ENCODE data around the gene PRKAG2. TPM values are rescaled to one million over a fixed set of nuclear protein-coding genes. Genes with fewer than 3 reads are reported as not detected.

PRKAG2 gene
- total and polyA plus RNA-seq, 4 donors, result 3.6 to 25.1 (median 16.8) TPM

DNA sequence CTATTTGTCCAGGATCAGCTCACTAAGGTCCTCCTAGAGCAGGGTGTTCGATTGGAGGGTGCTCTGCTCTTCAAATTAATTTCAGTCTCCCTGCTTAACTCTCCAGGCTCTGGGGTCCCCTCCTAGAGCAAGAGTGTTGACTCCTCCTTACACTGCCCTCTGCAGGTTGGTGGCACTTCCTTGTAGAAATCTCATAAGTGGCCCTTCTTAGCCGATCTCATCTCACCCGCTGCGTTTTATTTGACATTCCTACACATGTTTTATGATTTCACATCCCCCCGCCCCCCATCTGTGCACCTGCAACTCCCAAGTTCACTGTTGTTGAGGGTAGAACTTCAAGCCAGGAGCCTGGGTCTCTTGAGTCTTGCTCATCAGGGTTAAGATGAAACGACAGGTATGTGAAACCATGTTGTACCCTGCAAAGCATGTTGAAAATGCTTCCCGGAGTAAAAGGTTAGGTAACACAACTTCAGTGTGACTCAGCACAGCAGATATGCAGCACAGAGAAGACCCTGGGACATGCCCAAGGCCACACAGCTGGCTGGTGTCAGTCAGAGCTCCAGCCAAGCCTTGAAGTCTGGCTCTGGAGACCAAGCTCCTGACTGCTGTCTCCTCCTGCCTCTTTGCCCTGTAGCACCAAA lies 171.2 kb downstream of the PRKAG2 start:
- no peak overlapping the region for H3K9ac ChIP-seq (ENCODE audit: low read depth in 1 of 2, low read length in 2 of 2)
- H3K27me3 ChIP-seq (ENCODE audit: control insufficient read depth in 4 of 4, insufficient read depth in 4 of 4, low read length in 3 of 4), result no peaks in the 10 kb centered on the region
- H3K36me3 ChIP-seq (ENCODE audit: control insufficient read depth in 4 of 4, insufficient read depth in 3 of 4, low read depth in 1 of 4, low read length in 3 of 4), result peaks cover 0 to 2% (median 2%) of the 10 kb centered on the region in 4 donors
- no peaks in the 10 kb centered on the region for H3K9me3 ChIP-seq (ENCODE audit: control insufficient read depth in 4 of 4, low read length in 3 of 4)
- 55% methylated on average over 7 of the region's 7 CpGs for WGBS
- DNase-seq (ENCODE audit: low spot score), result no peak
- TF ChIP-seq, protein P1, sequence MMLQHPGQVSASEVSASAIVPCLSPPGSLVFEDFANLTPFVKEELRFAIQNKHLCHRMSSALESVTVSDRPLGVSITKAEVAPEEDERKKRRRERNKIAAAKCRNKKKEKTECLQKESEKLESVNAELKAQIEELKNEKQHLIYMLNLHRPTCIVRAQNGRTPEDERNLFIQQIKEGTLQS (IDR thresholded peaks at IDR 0.05), result no peak
- TF ChIP-seq RAD21 (IDR thresholded peaks at IDR 0.05) (peak; percentile 46 to 60), NR2F2 (IDR thresholded peaks at IDR 0.05) (no peak), EGR1 (IDR thresholded peaks at IDR 0.05; ENCODE audit: low read depth in 2 of 2) (no peak), FOXA2 (IDR thresholded peaks at IDR 0.05) (no peak), ZBTB33 (IDR thresholded peaks at IDR 0.05) (no peak), SP1 (IDR thresholded peaks at IDR 0.05) (no peak), JUND (IDR thresholded peaks at IDR 0.05) (no peak), REST (IDR thresholded peaks at IDR 0.05) (no peak), FOXA1 (IDR thresholded peaks at IDR 0.05) (no peak), HNF4A (conservative IDR thresholded peaks at IDR 0.05) (peak in 1 of 2 donors; percentile 39), YY1 (IDR thresholded peaks at IDR 0.05) (no peak), GABPA (IDR thresholded peaks at IDR 0.05 in 1 of 2, conservative IDR thresholded peaks at IDR 0.05 in 1 of 2) (no peak), RXRA (IDR thresholded peaks at IDR 0.05) (peak in 1 of 2 donors; percentile 41), HNF4G (IDR thresholded peaks at IDR 0.05) (no peak), TAF1 (conservative IDR thresholded peaks at IDR 0.05) (no peak)
- TF ChIP-seq, protein P2, sequence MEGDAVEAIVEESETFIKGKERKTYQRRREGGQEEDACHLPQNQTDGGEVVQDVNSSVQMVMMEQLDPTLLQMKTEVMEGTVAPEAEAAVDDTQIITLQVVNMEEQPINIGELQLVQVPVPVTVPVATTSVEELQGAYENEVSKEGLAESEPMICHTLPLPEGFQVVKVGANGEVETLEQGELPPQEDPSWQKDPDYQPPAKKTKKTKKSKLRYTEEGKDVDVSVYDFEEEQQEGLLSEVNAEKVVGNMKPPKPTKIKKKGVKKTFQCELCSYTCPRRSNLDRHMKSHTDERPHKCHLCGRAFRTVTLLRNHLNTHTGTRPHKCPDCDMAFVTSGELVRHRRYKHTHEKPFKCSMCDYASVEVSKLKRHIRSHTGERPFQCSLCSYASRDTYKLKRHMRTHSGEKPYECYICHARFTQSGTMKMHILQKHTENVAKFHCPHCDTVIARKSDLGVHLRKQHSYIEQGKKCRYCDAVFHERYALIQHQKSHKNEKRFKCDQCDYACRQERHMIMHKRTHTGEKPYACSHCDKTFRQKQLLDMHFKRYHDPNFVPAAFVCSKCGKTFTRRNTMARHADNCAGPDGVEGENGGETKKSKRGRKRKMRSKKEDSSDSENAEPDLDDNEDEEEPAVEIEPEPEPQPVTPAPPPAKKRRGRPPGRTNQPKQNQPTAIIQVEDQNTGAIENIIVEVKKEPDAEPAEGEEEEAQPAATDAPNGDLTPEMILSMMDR (IDR thresholded peaks at IDR 0.05; ENCODE audit: low read depth, low read length, missing input control), result peak; percentile 8
- TF ChIP-seq, protein P3, sequence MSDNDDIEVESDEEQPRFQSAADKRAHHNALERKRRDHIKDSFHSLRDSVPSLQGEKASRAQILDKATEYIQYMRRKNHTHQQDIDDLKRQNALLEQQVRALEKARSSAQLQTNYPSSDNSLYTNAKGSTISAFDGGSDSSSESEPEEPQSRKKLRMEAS (IDR thresholded peaks at IDR 0.05), result no peak
- peaks cover 6 to 8% (median 7%) of the 10 kb centered on the region in 4 donors for H3K4me1 ChIP-seq (ENCODE audit: control insufficient read depth in 4 of 4, insufficient read depth in 4 of 4, low read length in 3 of 4)
- H3K4me3 ChIP-seq (ENCODE audit: low read depth in 1 of 3, low read length in 3 of 3), result no peak overlapping the region
- H3K27ac ChIP-seq (ENCODE audit: low read depth in 1 of 2, low read length in 2 of 2), result peak overlapping the region in 1 of 2 donors; percentile 12
